HEK293 (cell line): ENCODE measurements around the gene INF2.

Experiments used
- CTCF ChIA-PET: fragments of 350-600 bp; formaldehyde crosslinking; extraction: SDS; loops from one replicate; lab custom pipeline; 2021; ENCODE audit warnings: antibody characterized with exemption; lab: Yijun Ruan, JAX
- POLR2A ChIA-PET: fragments of 300-600 bp; formaldehyde crosslinking; extraction: SDS; loops from one replicate; lab custom pipeline; 2020; ENCODE audit warnings: antibody characterized with exemption, inconsistent platforms; lab: Yijun Ruan, JAX
- H3K27ac ChIP-seq: fragments of 200-500 bp; sonication (Bioruptor generic); 2 replicates; pipeline ENCODE4 v1.5.1; 2014; ENCODE audit warnings: low read depth, low read length, control low read depth, inconsistent platforms; ENCODE audit errors: extremely low read depth
- H3K36me3 ChIP-seq, 2 experiments: fragments of 200-500 bp in 1 of 2; sonication (Bioruptor generic) in 1 of 2; 1 replicate in 1 of 2; 2 replicates in 1 of 2; pipeline ENCODE4 v1.5.1; 2014 to 2017; ENCODE audit warnings: inconsistent platforms in 2 of 2, low read length in 2 of 2; ENCODE audit not compliant: control insufficient read depth in 2 of 2, insufficient read depth in 1 of 2
- H3K4me1 ChIP-seq: fragments of 200-500 bp; sonication (Bioruptor generic); 2 replicates; pipeline ENCODE4 v1.5.1; 2014; ENCODE audit warnings: mild to moderate bottlenecking, low read length, inconsistent platforms; ENCODE audit not compliant: control insufficient read depth, insufficient read depth
- H3K4me3 ChIP-seq: 2 replicates; pipeline ENCODE4 v1.5.1; 2011; ENCODE audit warnings: low read depth, mild to moderate bottlenecking, control low read depth, low read length, moderate library complexity
- H3K9me3 ChIP-seq: fragments of 200-500 bp; sonication (Bioruptor generic); 2 replicates; pipeline ENCODE4 v1.5.1; 2014; ENCODE audit warnings: low read depth, low read length, inconsistent platforms; ENCODE audit not compliant: control insufficient read depth, insufficient read depth
- EGR2 ChIP-seq: fragments of 450-650 bp; formaldehyde crosslinking; IDR thresholded peaks from 2 replicates; pipeline ENCODE4 v1.5.1; 2016; ENCODE audit warnings: low read depth, missing biosample characterization, missing genetic modification characterization
- HIC1 ChIP-seq: fragments of 450-650 bp; formaldehyde crosslinking; IDR thresholded peaks from 2 replicates; pipeline ENCODE4 v1.5.1; 2016; ENCODE audit warnings: missing biosample characterization, missing genetic modification characterization
- KLF1 ChIP-seq: fragments of 450-650 bp; formaldehyde crosslinking; IDR thresholded peaks from 2 replicates; pipeline ENCODE4 v1.5.1; 2016; ENCODE audit warnings: missing biosample characterization, missing genetic modification characterization
- KLF10 ChIP-seq: fragments of 450-650 bp; IDR thresholded peaks from 2 replicates; pipeline ENCODE4 v1.5.1; 2018; ENCODE audit warnings: missing biosample characterization, mild to moderate bottlenecking, missing genetic modification characterization
- KLF8 ChIP-seq: fragments of 450-650 bp; formaldehyde crosslinking; IDR thresholded peaks from 2 replicates; pipeline ENCODE4 v1.5.1; 2016; ENCODE audit warnings: missing biosample characterization, missing genetic modification characterization
- KLF9 ChIP-seq: fragments of 450-650 bp; formaldehyde crosslinking; IDR thresholded peaks from 2 replicates; pipeline ENCODE4 v1.5.1; 2016; ENCODE audit warnings: missing biosample characterization, missing genetic modification characterization, low read depth
- PBX3 ChIP-seq: sonication (generic); formaldehyde crosslinking; IDR thresholded peaks from 2 replicates; pipeline ENCODE4 v1.8.1; 2022; ENCODE audit warnings: mild to moderate bottlenecking, moderate library complexity, missing genetic modification reagents
- PRDM10 ChIP-seq: fragments of 450-650 bp; formaldehyde crosslinking; IDR thresholded peaks from 2 replicates; pipeline ENCODE4 v1.5.1; 2016; ENCODE audit warnings: missing biosample characterization, missing genetic modification characterization
- PRDM2 ChIP-seq: fragments of 450-650 bp; formaldehyde crosslinking; IDR thresholded peaks from 2 replicates; pipeline ENCODE4 v1.5.1; 2016; ENCODE audit warnings: missing biosample characterization, missing genetic modification characterization, borderline replicate concordance
- SP3 ChIP-seq: fragments of 450-650 bp; formaldehyde crosslinking; IDR thresholded peaks from 2 replicates; pipeline ENCODE4 v1.5.1; 2016; ENCODE audit warnings: missing biosample characterization, missing genetic modification characterization
- ZBTB7A ChIP-seq: fragments of 450-650 bp; formaldehyde crosslinking; IDR thresholded peaks from 2 replicates; pipeline ENCODE4 v1.5.1; 2016; ENCODE audit warnings: low read depth, missing biosample characterization, missing genetic modification characterization
- ZFHX2 ChIP-seq: fragments of 450-650 bp; formaldehyde crosslinking; conservative IDR thresholded peaks from 2 replicates; pipeline ENCODE4 v1.5.1; 2016; ENCODE audit warnings: missing biosample characterization, missing genetic modification characterization
- ZFP41 ChIP-seq: fragments of 450-650 bp; formaldehyde crosslinking; IDR thresholded peaks from 2 replicates; pipeline ENCODE4 v1.5.1; 2016; ENCODE audit warnings: missing biosample characterization, missing genetic modification characterization, borderline replicate concordance
- ZFP69B ChIP-seq: fragments of 450-650 bp; formaldehyde crosslinking; IDR thresholded peaks from 2 replicates; pipeline ENCODE4 v1.5.1; 2016; ENCODE audit warnings: missing biosample characterization, missing genetic modification characterization
- ZNF133 ChIP-seq: fragments of 450-650 bp; formaldehyde crosslinking; IDR thresholded peaks from 2 replicates; pipeline ENCODE4 v1.5.1; 2016; ENCODE audit warnings: missing biosample characterization, missing genetic modification characterization
- ZNF202 ChIP-seq: fragments of 450-650 bp; formaldehyde crosslinking; IDR thresholded peaks from 2 replicates; pipeline ENCODE4 v1.5.1; 2016; ENCODE audit warnings: missing biosample characterization, missing genetic modification characterization, borderline replicate concordance
- ZNF341 ChIP-seq: fragments of 450-650 bp; formaldehyde crosslinking; IDR thresholded peaks from 2 replicates; pipeline ENCODE4; 2016; ENCODE audit warnings: low read depth, missing biosample characterization, missing genetic modification characterization
- ZNF354C ChIP-seq: fragments of 450-650 bp; formaldehyde crosslinking; IDR thresholded peaks from 2 replicates; pipeline ENCODE4 v1.5.1; 2016; ENCODE audit warnings: missing biosample characterization, missing genetic modification characterization, low read depth, borderline replicate concordance
- ZNF585B ChIP-seq: fragments of 450-650 bp; formaldehyde crosslinking; IDR thresholded peaks from 2 replicates; pipeline ENCODE4 v1.5.1; 2016; ENCODE audit warnings: missing biosample characterization, missing genetic modification characterization
- ZNF623 ChIP-seq: fragments of 450-650 bp; formaldehyde crosslinking; IDR thresholded peaks from 2 replicates; pipeline ENCODE4 v1.5.1; 2016; ENCODE audit warnings: missing biosample characterization, missing genetic modification characterization
- ZNF692 ChIP-seq: fragments of 450-650 bp; formaldehyde crosslinking; IDR thresholded peaks from 2 replicates; pipeline ENCODE4 v1.5.1; 2016; ENCODE audit warnings: missing biosample characterization, missing genetic modification characterization
- ZSCAN30 ChIP-seq: fragments of 450-650 bp; IDR thresholded peaks from 2 replicates; pipeline ENCODE4 v1.5.1; 2018; ENCODE audit warnings: missing biosample characterization, mild to moderate bottlenecking, missing genetic modification characterization, moderate library complexity

The INF2 gene

GRCh38 chr14:104706733-104707607, 17.6 kb downstream of the INF2 start:
- no peak overlapping the region for H3K4me3 ChIP-seq
- H3K4me1 ChIP-seq: no peaks in the 10 kb centered on the region
- H3K36me3 ChIP-seq: peaks cover 5 to 70% of the 10 kb centered on the region in 2 experiments; a peak in 2 of 3 replicates
- H3K9me3 ChIP-seq: no peaks in the 10 kb centered on the region
- H3K27ac ChIP-seq: no peak overlapping the region
- POLR2A ChIA-PET: no interaction called here
- CTCF ChIA-PET: interaction anchor here (0.6 kb wide), 2 partner anchors 9 to 353 kb away, joined by 3 read pairs; no protein-coding TSS in a partner anchor
- no peak for TF ChIP-seq PRDM10 (tag by site-specific recombination)
- peak; percentile 34; the same call in 1 of the 2 replicates for TF ChIP-seq KLF10 (tag by site-specific recombination)
- TF ChIP-seq ZNF202: no peak
- TF ChIP-seq KLF8 (tag by site-specific recombination): peak; percentile 44; the same call in 1 of the 2 replicates
- no peak for TF ChIP-seq ZNF354C (tag by site-specific recombination)
- TF ChIP-seq ZSCAN30 (tag by site-specific recombination): no peak
- TF ChIP-seq EGR2 (tag by site-specific recombination): peak; percentile 32; the same call in 1 of the 2 replicates
- TF ChIP-seq ZFHX2 (tag by site-specific recombination): peak; percentile 57; the same call in 1 of the 2 replicates
- TF ChIP-seq ZNF623: no peak
- TF ChIP-seq PBX3: no peak
- no peak for TF ChIP-seq SP3 (tag by site-specific recombination)
- TF ChIP-seq KLF9 (tag by site-specific recombination): no peak
- TF ChIP-seq ZFP41 (tag by site-specific recombination): no peak
- peak; percentile 35; the same call in 1 of the 2 replicates for TF ChIP-seq KLF1 (tag by site-specific recombination)
- no peak for TF ChIP-seq ZNF341 (tag by site-specific recombination)
- TF ChIP-seq ZNF585B (tag by site-specific recombination): no peak
- no peak for TF ChIP-seq PRDM2 (tag by site-specific recombination)
- TF ChIP-seq ZBTB7A (tag by site-specific recombination): no peak
- TF ChIP-seq HIC1 (tag by site-specific recombination): 0 out of 2 replicates have a peak, but pooled peaks have one; percentile 6
- TF ChIP-seq ZNF692 (tag by site-specific recombination): no peak
- no peak for TF ChIP-seq ZFP69B (tag by site-specific recombination)
- no peak for TF ChIP-seq ZNF133 (tag by site-specific recombination)
